ENCODE results near the gene TRPM3. TPM values are rescaled to one million over a fixed set of nuclear protein-coding genes. Genes with fewer than 3 reads are reported as not detected.

Gene TRPM3
- total and polyA plus RNA-seq, 2 donors (not counting 1 experiment from before 2014, with no cell fraction given), result not detected

- ChIA-PET CTCF (no interaction called here), POLR2A (no interaction called here)
- Mint-ChIP-seq H3K4me1 (no peaks in the 10 kb centered on the region), H3K27me3 (no peaks in the 10 kb centered on the region), H3K9me3 (ENCODE audit: insufficient read depth) (peaks cover 2% of the 10 kb centered on the region), H3K27ac (no peak overlapping the region), H3K4me3 (no peak overlapping the region)
- Histone ChIP-seq H3K36me3 (replicated peaks in 1 of 2; ENCODE audit: control extremely low read depth in 1 of 2, control insufficient read depth in 1 of 2, extremely low read depth in 1 of 2, insufficient read depth in 2 of 2, low read length in 1 of 2) (no peaks in the 10 kb centered on the region), H3K9ac (ENCODE audit: low read length) (no peak overlapping the region), H3K9me3 (ENCODE audit: control extremely low read depth in 1 of 3, control insufficient read depth in 2 of 3, insufficient read depth in 1 of 3, low read length in 2 of 3) (no peaks in the 10 kb centered on the region), H4K20me1 (ENCODE audit: control insufficient read depth, insufficient read depth, low read length, poor library complexity, severe bottlenecking) (no peaks in the 10 kb centered on the region), H3K79me2 (ENCODE audit: control insufficient read depth, insufficient read depth, low read length) (no peaks in the 10 kb centered on the region), H2AFZ (ENCODE audit: insufficient read depth, low read depth, low read length, poor library complexity, severe bottlenecking) (no peak overlapping the region), H3K4me1 (ENCODE audit: control insufficient read depth in 2 of 2, insufficient read depth in 2 of 2, low read length in 2 of 2) (no peaks in the 10 kb centered on the region), H3K4me2 (replicated peaks; ENCODE audit: low read depth, low read length, poor library complexity, severe bottlenecking) (no peak overlapping the region), H3K4me3 (ENCODE audit: control extremely low read depth in 1 of 5, extremely low read depth in 1 of 5, insufficient read depth in 1 of 5, low read depth in 2 of 5, low read length in 4 of 5) (no peak overlapping the region), H3K27ac (ENCODE audit: low read length in 2 of 2) (no peak overlapping the region), H3K27me3 (replicated peaks in 1 of 4; ENCODE audit: control extremely low read depth in 1 of 4, control insufficient read depth in 3 of 4, insufficient read depth in 4 of 4, low read length in 3 of 4) (no peaks in the 10 kb centered on the region)
- intact Hi-C loops (cut with micrococcal nuclease), result no loop called here
- TF ChIP-seq, protein P1, sequence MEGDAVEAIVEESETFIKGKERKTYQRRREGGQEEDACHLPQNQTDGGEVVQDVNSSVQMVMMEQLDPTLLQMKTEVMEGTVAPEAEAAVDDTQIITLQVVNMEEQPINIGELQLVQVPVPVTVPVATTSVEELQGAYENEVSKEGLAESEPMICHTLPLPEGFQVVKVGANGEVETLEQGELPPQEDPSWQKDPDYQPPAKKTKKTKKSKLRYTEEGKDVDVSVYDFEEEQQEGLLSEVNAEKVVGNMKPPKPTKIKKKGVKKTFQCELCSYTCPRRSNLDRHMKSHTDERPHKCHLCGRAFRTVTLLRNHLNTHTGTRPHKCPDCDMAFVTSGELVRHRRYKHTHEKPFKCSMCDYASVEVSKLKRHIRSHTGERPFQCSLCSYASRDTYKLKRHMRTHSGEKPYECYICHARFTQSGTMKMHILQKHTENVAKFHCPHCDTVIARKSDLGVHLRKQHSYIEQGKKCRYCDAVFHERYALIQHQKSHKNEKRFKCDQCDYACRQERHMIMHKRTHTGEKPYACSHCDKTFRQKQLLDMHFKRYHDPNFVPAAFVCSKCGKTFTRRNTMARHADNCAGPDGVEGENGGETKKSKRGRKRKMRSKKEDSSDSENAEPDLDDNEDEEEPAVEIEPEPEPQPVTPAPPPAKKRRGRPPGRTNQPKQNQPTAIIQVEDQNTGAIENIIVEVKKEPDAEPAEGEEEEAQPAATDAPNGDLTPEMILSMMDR (IDR thresholded peaks at IDR 0.05), result no peak
- TF ChIP-seq EZH2 (IDR thresholded peaks at IDR 0.05; ENCODE audit: borderline replicate concordance, insufficient read depth, low read depth, low read length, poor library complexity, severe bottlenecking), result no peak
- 86% methylated on average over 1 of the region's 2 CpGs for WGBS (ENCODE audit: insufficient coverage)
- ATAC-seq (ENCODE audit: low read depth) (no peak), DNase-seq (no peak)
These were observed 40.7 kb upstream of the TRPM3 start for GRCh38 chr9:71162126-71162525.

DNA sequence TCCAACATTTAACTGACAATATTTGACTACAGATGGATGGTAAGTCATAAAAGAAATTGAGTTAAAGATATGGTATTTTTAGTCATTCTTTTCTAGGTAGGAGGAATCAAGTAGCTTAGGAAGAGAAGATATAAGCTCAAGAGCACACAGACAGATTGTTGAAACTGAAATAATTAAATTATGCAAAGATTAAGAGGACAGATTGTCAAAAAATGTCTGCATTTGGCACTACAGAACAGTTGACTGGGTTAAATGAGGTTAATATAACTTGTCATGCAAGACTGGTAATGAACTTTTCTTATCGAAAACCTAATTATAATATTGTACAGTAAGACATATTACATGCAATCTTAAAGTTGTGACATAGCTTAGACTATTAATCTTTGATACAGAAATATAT lies 36.3 kb upstream of the TRPM3 start:
- H4K20me1 ChIP-seq (ENCODE audit: control insufficient read depth, insufficient read depth, low read length, poor library complexity, severe bottlenecking), result no peaks in the 10 kb centered on the region
- H3K27me3 Mint-ChIP-seq, result no peaks in the 10 kb centered on the region
- DNase-seq (no peak), ATAC-seq (ENCODE audit: low read depth) (no peak)
- H3K79me2 ChIP-seq (ENCODE audit: control insufficient read depth, insufficient read depth, low read length), result no peaks in the 10 kb centered on the region
- WGBS (ENCODE audit: insufficient coverage), result no CpG with 5 or more reads among the region's 1 CpG
- no peak for TF ChIP-seq EZH2 (IDR thresholded peaks at IDR 0.05; ENCODE audit: borderline replicate concordance, insufficient read depth, low read depth, low read length, poor library complexity, severe bottlenecking)
- TF ChIP-seq, protein P1 (IDR thresholded peaks at IDR 0.05), result no peak
- no peaks in the 10 kb centered on the region for H3K4me1 Mint-ChIP-seq
- no peaks in the 10 kb centered on the region for H3K4me1 ChIP-seq (ENCODE audit: control insufficient read depth in 2 of 2, insufficient read depth in 2 of 2, low read length in 2 of 2)
- no peak overlapping the region for H3K4me3 ChIP-seq (ENCODE audit: control extremely low read depth in 1 of 5, extremely low read depth in 1 of 5, insufficient read depth in 1 of 5, low read depth in 2 of 5, low read length in 4 of 5)
- no peak overlapping the region for H3K27ac ChIP-seq (ENCODE audit: low read length in 2 of 2)
- H3K27ac Mint-ChIP-seq, result no peak overlapping the region
- H3K9me3 ChIP-seq (ENCODE audit: control extremely low read depth in 1 of 3, control insufficient read depth in 2 of 3, insufficient read depth in 1 of 3, low read length in 2 of 3), result no peaks in the 10 kb centered on the region
- H3K4me2 ChIP-seq (replicated peaks; ENCODE audit: low read depth, low read length, poor library complexity, severe bottlenecking), result no peak overlapping the region
- ChIA-PET POLR2A (no interaction called here), CTCF (no interaction called here)
- no peak overlapping the region for H3K4me3 Mint-ChIP-seq
- H3K27me3 ChIP-seq (replicated peaks in 1 of 4; ENCODE audit: control extremely low read depth in 1 of 4, control insufficient read depth in 3 of 4, insufficient read depth in 4 of 4, low read length in 3 of 4), result no peaks in the 10 kb centered on the region
- peaks cover 2% of the 10 kb centered on the region for H3K9me3 Mint-ChIP-seq (ENCODE audit: insufficient read depth)
- intact Hi-C loops (cut with micrococcal nuclease), result no loop called here
- H3K36me3 ChIP-seq (replicated peaks in 1 of 2; ENCODE audit: control extremely low read depth in 1 of 2, control insufficient read depth in 1 of 2, extremely low read depth in 1 of 2, insufficient read depth in 2 of 2, low read length in 1 of 2), result no peaks in the 10 kb centered on the region
- H2AFZ ChIP-seq (ENCODE audit: insufficient read depth, low read depth, low read length, poor library complexity, severe bottlenecking), result no peak overlapping the region
- H3K9ac ChIP-seq (ENCODE audit: low read length), result no peak overlapping the region
